Stomach (tissue), 9 donors: Measurements from ENCODE around the gene NUP62CL. TPM values are rescaled to one million over a fixed set of nuclear protein-coding genes. Genes with fewer than 3 reads are reported as not detected.
A peak's percentile ranks its signal among the peaks of the same experiment; 100 is the strongest.

Source experiments
- DNase-seq, 2 donors: peaks; one replicate each; pipeline versions ENCODE4 v3.0.0 to v3.0.0-alpha.2; 2013 to 2019
- H3K27ac ChIP-seq, 5 donors: fragments of 200-600 bp in 4 of 5; sonication (generic) in 4 of 5; one replicate each; pipeline ENCODE4 v1.5.1; 2013 to 2019; ENCODE audit warnings: mild to moderate bottlenecking in 1 of 5, moderate library complexity in 1 of 5
- H3K27me3 ChIP-seq, 3 donors: fragments of 200-600 bp; sonication (generic); one replicate each; pipeline ENCODE4 v1.5.1; 2017 to 2019; ENCODE audit warnings: mixed run types in 1 of 3
- H3K36me3 ChIP-seq, 4 donors: fragments of 200-600 bp; sonication (generic); 1 replicate in 3 of 4; 2 replicates in 1 of 4; pipeline ENCODE4 v1.5.1; 2016 to 2019
- H3K4me1 ChIP-seq, 4 donors: fragments of 200-600 bp; sonication (generic); one replicate each; pipeline ENCODE4 v1.5.1; 2016 to 2019
- H3K4me3 ChIP-seq, 4 donors: fragments of 200-600 bp; sonication (generic) in 3 of 4; one replicate each; pipeline ENCODE4 v1.5.1; 2016 to 2019; ENCODE audit warnings: mild to moderate bottlenecking in 1 of 4
- H3K9me3 ChIP-seq, 4 donors: fragments of 200-600 bp; sonication (generic); one replicate each; pipeline ENCODE4 v1.5.1; 2016 to 2019
- CTCF ChIP-seq, 7 experiments: fragments of 450-650 bp in 4 of 7; fragments of 200-600 bp in 3 of 7; sonication (generic) in 3 of 7; IDR thresholded peaks; one replicate each; pipeline ENCODE4 v1.5.1; 2016 to 2019; ENCODE audit warnings: antibody characterized with exemption in 7 of 7, control low read depth in 2 of 7, mild to moderate bottlenecking in 1 of 7
- EP300 ChIP-seq: sonication (generic); formaldehyde crosslinking; IDR thresholded peaks from one replicate; pipeline ENCODE4 v1.6.1; 2017; ENCODE audit warnings: antibody characterized with exemption
- POLR2A ChIP-seq, 4 donors: fragments of 450-650 bp; IDR thresholded peaks; one replicate each; pipeline ENCODE4 v1.6.1; 2016; ENCODE audit warnings: antibody characterized with exemption in 4 of 4, control low read depth in 2 of 4, mild to moderate bottlenecking in 1 of 4, moderate library complexity in 1 of 4
- POLR2AphosphoS5 ChIP-seq, 3 donors: sonication (generic); formaldehyde crosslinking; IDR thresholded peaks; one replicate each; pipeline ENCODE4 v1.6.1; 2016; ENCODE audit warnings: antibody characterized with exemption in 3 of 3
- WGBS, 5 donors: extraction: QIAGEN DNeasy Blood & Tissue Kit in 3 of 5; methylation state at CpG; one replicate each; pipeline versions ENCODE4 v1.1.5 to v1.1.7; 2013 to 2018; 5-methylcytosine and 5-hydroxymethylcytosine counted together
- intact Hi-C: fragments of 100-400 bp; cut with DNase I; formaldehyde crosslinking; loops from one replicate; pipeline ENCODE4 v1.15.1; 2023; ENCODE audit warnings: low total_unique reads
- polyA plus RNA-seq, 3 donors: library from polyadenylated mRNA; stranded (reverse); fragments of 200-250 nt; gene quantifications; one replicate each; pipeline ENCODE4 v1.2.3, GENCODE V29; 2013
- total RNA-seq, 5 donors: library from RNA; depleted of rRNA; stranded (reverse); fragments of >200 nt; gene quantifications; one replicate each; pipeline versions ENCODE4 v1.1.0 to v1.2.3, GENCODE V29; 2014 to 2016
- donor health status: healthy with polysubstance abuse.
- donor health status: Bipolar disorder and iron deficiency.
- donor health status: healthy.

The NUP62CL gene
- total and polyA plus RNA-seq, 8 donors = 0.31 to 1.7 (median 0.87) TPM; not detected in 3

- H3K4me3 ChIP-seq = no peak overlapping the region
- no peak for DNase-seq
- no peak overlapping the region for H3K27ac ChIP-seq
- intact Hi-C loops = no loop called here
- WGBS, 5 donors = 74 to 91% (median 81%) methylated on average over 5 of the region's 5 CpGs
- H3K4me1 ChIP-seq = no peaks in the 10 kb centered on the region
- no peaks in the 10 kb centered on the region for H3K27me3 ChIP-seq
- H3K36me3 ChIP-seq = no peaks in the 10 kb centered on the region
- no peak for TF ChIP-seq POLR2AphosphoS5 (IDR thresholded peaks at IDR 0.05)
- no peak for TF ChIP-seq EP300
- peaks cover 0 to 4% (median 0%) of the 10 kb centered on the region in 4 donors for H3K9me3 ChIP-seq
Observed at GRCh38 chrX:107153005-107153404, 53.2 kb downstream of the NUP62CL start.

GRCh38 chrX:107146670-107147069 lies 59.6 kb downstream of the NUP62CL start:
- H3K36me3 ChIP-seq = no peaks in the 10 kb centered on the region
- intact Hi-C loops = no loop called here
- no peaks in the 10 kb centered on the region for H3K27me3 ChIP-seq
- TF ChIP-seq POLR2A (IDR thresholded peaks at IDR 0.05) (no peak), CTCF (IDR thresholded peaks at IDR 0.05) (no peak), EP300 (no peak)
- DNase-seq = no peak
- no peak overlapping the region for H3K27ac ChIP-seq
- no peak overlapping the region for H3K4me3 ChIP-seq
- H3K4me1 ChIP-seq = no peaks in the 10 kb centered on the region
- H3K9me3 ChIP-seq = no peaks in the 10 kb centered on the region

GRCh38 chrX:107135965-107136307 lies 70.3 kb downstream of the NUP62CL start:
- no peak overlapping the region for H3K27ac ChIP-seq
- no peak for DNase-seq
- no peaks in the 10 kb centered on the region for H3K4me1 ChIP-seq
- no peaks in the 10 kb centered on the region for H3K27me3 ChIP-seq
- TF ChIP-seq POLR2A (IDR thresholded peaks at IDR 0.05) = no peak
- TF ChIP-seq POLR2AphosphoS5 (IDR thresholded peaks at IDR 0.05) = no peak
- no peak for TF ChIP-seq CTCF (IDR thresholded peaks at IDR 0.05)
- TF ChIP-seq EP300 = no peak
- intact Hi-C loops = no loop called here
- H3K9me3 ChIP-seq = peaks cover 0 to 4% (median 0%) of the 10 kb centered on the region in 4 donors
- no peak overlapping the region for H3K4me3 ChIP-seq
- WGBS, 5 donors = 50 to 75% (median 59%) methylated on average over 1 of the region's 1 CpG
- H3K36me3 ChIP-seq = no peaks in the 10 kb centered on the region

GRCh38 chrX:107135049-107135964 lies 70.9 kb downstream of the NUP62CL start:
- no peaks in the 10 kb centered on the region for H3K36me3 ChIP-seq
- peaks cover 0 to 4% (median 0%) of the 10 kb centered on the region in 4 donors for H3K9me3 ChIP-seq
- no peak for TF ChIP-seq CTCF (IDR thresholded peaks at IDR 0.05)
- TF ChIP-seq POLR2AphosphoS5 (IDR thresholded peaks at IDR 0.05) = no peak
- no peak for TF ChIP-seq EP300
- TF ChIP-seq POLR2A (IDR thresholded peaks at IDR 0.05) = no peak
- WGBS, 5 donors = 53 to 65% (median 63%) methylated on average over 5 of the region's 5 CpGs
- no peaks in the 10 kb centered on the region for H3K27me3 ChIP-seq
- no peak overlapping the region for H3K4me3 ChIP-seq
- no peak overlapping the region for H3K27ac ChIP-seq
- no peaks in the 10 kb centered on the region for H3K4me1 ChIP-seq
- intact Hi-C loops = no loop called here
- peak in 1 of 2 donors; percentile 10 for DNase-seq

GRCh38 chrX:107123750-107124149 lies 82.5 kb downstream of the NUP62CL start:
- Histone ChIP-seq H3K4me1 (no peaks in the 10 kb centered on the region), H3K27me3 (peaks cover 0 to 3% (median 0%) of the 10 kb centered on the region in 3 donors), H3K9me3 (no peaks in the 10 kb centered on the region), H3K36me3 (no peaks in the 10 kb centered on the region), H3K4me3 (no peak overlapping the region), H3K27ac (no peak overlapping the region)
- intact Hi-C loops = no loop called here
- TF ChIP-seq CTCF (IDR thresholded peaks at IDR 0.05) (no peak), POLR2A (IDR thresholded peaks at IDR 0.05) (no peak), POLR2AphosphoS5 (IDR thresholded peaks at IDR 0.05) (no peak), EP300 (no peak)
- DNase-seq = no peak
